PC-3 (cell line): Measurements from ENCODE around the gene C4orf33. TPM values are rescaled to one million over a fixed set of nuclear protein-coding genes. Genes with fewer than 3 reads are reported as not detected.

Experiments used
- ATAC-seq: fragments of 200-7000 bp; cut with Tn5 transposase; 2 replicates; pipeline ENCODE4 v1.9.1; 2020; ENCODE audit warnings: mild to moderate bottlenecking, moderate library complexity
- BruUV-seq: library from RNA; stranded (reverse); fragments of 400-500 nt; replicated peaks from 2 replicates; lab custom pipeline; 2021; lab: Mats Ljungman, UMichigan
- CTCF ChIA-PET: fragments of 300-600 bp; sonication (Branson Sonifier 250); formaldehyde crosslinking; loops from one replicate; lab custom pipeline; 2022; ENCODE audit warnings: antibody characterized with exemption; lab: Charles Lee
- POLR2A ChIA-PET: fragments of 300-600 bp; sonication (Branson Sonifier 250); formaldehyde crosslinking; loops from one replicate; lab custom pipeline; 2022; ENCODE audit warnings: antibody characterized with exemption; ENCODE audit not compliant: unreplicated experiment; lab: Charles Lee
- DNase-seq: peaks from one replicate; pipeline ENCODE4 v3.0.0-alpha.2; 2015
- H2AFZ ChIP-seq: fragments of 300-600 bp; sonication (generic); 2 replicates; pipeline ENCODE4 v1.6.0; 2016; ENCODE audit warnings: antibody characterized with exemption, low read length
- H3F3A ChIP-seq: fragments of 300-600 bp; sonication (generic); one replicate; pipeline ENCODE4 v1.6.0; 2017; ENCODE audit warnings: antibody characterized with exemption, low read length, control low read depth, mild to moderate bottlenecking; ENCODE audit not compliant: unreplicated experiment
- H3K27ac ChIP-seq: fragments of 300-600 bp; sonication (generic); 2 replicates; pipeline ENCODE4 v1.5.1; 2016; ENCODE audit warnings: mild to moderate bottlenecking, low read length
- H3K27me3 ChIP-seq: fragments of 300-600 bp; sonication (generic); 2 replicates; pipeline ENCODE4 v1.6.1; 2016; ENCODE audit warnings: low read length, mixed read lengths
- H3K36me3 ChIP-seq: fragments of 300-600 bp; sonication (generic); 2 replicates; pipeline ENCODE4 v1.6.1; 2016; ENCODE audit warnings: low read depth, mixed run types, low read length, mixed read lengths
- H3K4me1 ChIP-seq: fragments of 300-600 bp; sonication (generic); 2 replicates; pipeline ENCODE4 v1.5.1; 2016; ENCODE audit warnings: low read length; ENCODE audit not compliant: insufficient read depth
- H3K4me2 ChIP-seq: fragments of 300-600 bp; sonication (generic); 2 replicates; pipeline ENCODE4 v1.6.0; 2016; ENCODE audit warnings: low read length
- H3K4me3 ChIP-seq: fragments of 300-600 bp; sonication (generic); 2 replicates; pipeline ENCODE4 v1.5.1; 2016; ENCODE audit warnings: mild to moderate bottlenecking, low read length, mixed read lengths
- H3K79me2 ChIP-seq: fragments of 300-600 bp; sonication (generic); 2 replicates; pipeline ENCODE4 v1.6.1; 2017; ENCODE audit warnings: low read length, mixed read lengths
- H3K9ac ChIP-seq: fragments of 300-600 bp; sonication (generic); 2 replicates; pipeline ENCODE4 v1.6.0; 2016; ENCODE audit warnings: mild to moderate bottlenecking, low read length
- H3K9me2 ChIP-seq: fragments of 300-600 bp; sonication (generic); replicated peaks from 2 replicates; pipeline ENCODE4 v1.6.1; 2016; ENCODE audit warnings: mixed run types, low read length, mixed read lengths
- H3K9me3 ChIP-seq: fragments of 300-600 bp; sonication (generic); 2 replicates; pipeline ENCODE4 v1.6.1; 2016; ENCODE audit warnings: low read length, mixed read lengths
- H4K20me1 ChIP-seq: fragments of 300-600 bp; sonication (generic); 2 replicates; pipeline ENCODE4 v1.6.1; 2016; ENCODE audit warnings: low read length, mixed read lengths
- EZH2 ChIP-seq: fragments of 300-600 bp; sonication (generic); IDR thresholded peaks from one replicate; pipeline ENCODE4 v1.6.1; 2017; ENCODE audit warnings: antibody characterized with exemption, mild to moderate bottlenecking, low read length; ENCODE audit not compliant: unreplicated experiment
- EZH2phosphoT487 ChIP-seq: fragments of 300-600 bp; sonication (generic); IDR thresholded peaks from 2 replicates; pipeline ENCODE4 v1.6.1; 2018; ENCODE audit warnings: mild to moderate bottlenecking, antibody characterized with exemption, low read length, borderline replicate concordance
- intact Hi-C: fragments of 100-400 bp; cut with micrococcal nuclease; formaldehyde crosslinking; loops from 2 replicates; pipeline ENCODE4 v1.9.0; 2023
- total RNA-seq: library from RNA; depleted of rRNA; stranded (reverse); fragments of >200 nt; gene quantifications from 2 replicates; pipeline ENCODE4 v1.2.3, GENCODE V29; 2014
- TF ChIP-seq, protein P1 (sequence below): fragments of 300-600 bp; sonication (generic); conservative IDR thresholded peaks from 2 replicates; pipeline ENCODE4 v1.5.1; 2017; ENCODE audit warnings: antibody characterized with exemption, low read depth, mild to moderate bottlenecking, low read length

Gene C4orf33
- total RNA-seq, 1 experiment from 2014 or later = 2.8 TPM

DNA sequence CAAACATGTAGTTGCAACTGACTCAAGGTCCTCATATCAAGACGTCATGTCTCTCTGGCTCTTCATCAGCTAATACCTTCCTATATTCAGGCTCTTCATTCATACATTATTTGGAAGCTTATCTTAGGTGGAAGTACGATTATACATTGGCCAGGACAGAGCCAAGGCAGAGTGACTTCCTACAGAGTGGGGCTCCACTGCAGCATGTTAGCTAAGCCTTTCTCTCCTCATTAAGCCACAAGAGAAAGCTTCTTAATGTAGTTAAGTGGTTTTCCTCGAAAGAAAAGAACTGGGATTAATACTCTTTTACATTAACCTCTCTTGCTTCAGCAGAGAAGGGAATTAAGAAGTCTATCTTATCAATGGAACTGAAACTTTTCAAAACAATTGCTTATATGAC, 15.0 kb downstream of the C4orf33 start:
- Histone ChIP-seq H3K27ac (no peak overlapping the region), H3K4me1 (no peaks in the 10 kb centered on the region), H3F3A (no peaks in the 10 kb centered on the region), H3K4me3 (no peak overlapping the region), H3K79me2 (no peaks in the 10 kb centered on the region), H3K9me2 (no peaks in the 10 kb centered on the region), H3K4me2 (no peak overlapping the region), H3K9me3 (no peaks in the 10 kb centered on the region), H3K9ac (no peak overlapping the region), H3K36me3 (no peaks in the 10 kb centered on the region), H2AFZ (no peak overlapping the region), H3K27me3 (no peaks in the 10 kb centered on the region), H4K20me1 (no peaks in the 10 kb centered on the region)
- TF ChIP-seq EZH2phosphoT487 = no peak
- TF ChIP-seq, protein P1, sequence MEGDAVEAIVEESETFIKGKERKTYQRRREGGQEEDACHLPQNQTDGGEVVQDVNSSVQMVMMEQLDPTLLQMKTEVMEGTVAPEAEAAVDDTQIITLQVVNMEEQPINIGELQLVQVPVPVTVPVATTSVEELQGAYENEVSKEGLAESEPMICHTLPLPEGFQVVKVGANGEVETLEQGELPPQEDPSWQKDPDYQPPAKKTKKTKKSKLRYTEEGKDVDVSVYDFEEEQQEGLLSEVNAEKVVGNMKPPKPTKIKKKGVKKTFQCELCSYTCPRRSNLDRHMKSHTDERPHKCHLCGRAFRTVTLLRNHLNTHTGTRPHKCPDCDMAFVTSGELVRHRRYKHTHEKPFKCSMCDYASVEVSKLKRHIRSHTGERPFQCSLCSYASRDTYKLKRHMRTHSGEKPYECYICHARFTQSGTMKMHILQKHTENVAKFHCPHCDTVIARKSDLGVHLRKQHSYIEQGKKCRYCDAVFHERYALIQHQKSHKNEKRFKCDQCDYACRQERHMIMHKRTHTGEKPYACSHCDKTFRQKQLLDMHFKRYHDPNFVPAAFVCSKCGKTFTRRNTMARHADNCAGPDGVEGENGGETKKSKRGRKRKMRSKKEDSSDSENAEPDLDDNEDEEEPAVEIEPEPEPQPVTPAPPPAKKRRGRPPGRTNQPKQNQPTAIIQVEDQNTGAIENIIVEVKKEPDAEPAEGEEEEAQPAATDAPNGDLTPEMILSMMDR = no peak
- no peak for TF ChIP-seq EZH2
- no peak for ATAC-seq
- BruUV-seq = no TSS peak
- ChIA-PET POLR2A (no interaction called here), CTCF (no interaction called here)
- no peak for DNase-seq
- intact Hi-C loops = no loop called here

DNA sequence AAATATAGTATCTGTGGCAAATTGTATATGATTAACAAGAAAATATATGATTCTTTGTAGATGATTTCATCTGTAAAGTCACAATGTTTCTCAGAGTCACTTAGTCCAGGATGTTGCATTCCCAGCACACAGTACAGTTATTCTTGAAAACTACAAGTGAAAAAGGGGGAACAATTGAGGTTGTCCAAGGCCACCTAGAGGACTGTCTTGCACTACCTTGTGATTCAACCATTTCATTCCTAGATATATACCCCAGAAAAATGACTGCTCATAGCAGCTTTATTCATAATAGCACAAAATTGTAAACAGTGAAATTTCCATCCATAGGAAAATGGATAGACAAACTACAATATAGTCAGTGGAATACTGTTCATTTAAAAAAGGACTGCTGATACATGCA, 16.0 kb downstream of the C4orf33 start:
- Histone ChIP-seq H3K9me2 (no peaks in the 10 kb centered on the region), H3K9me3 (no peaks in the 10 kb centered on the region), H4K20me1 (no peaks in the 10 kb centered on the region), H3K27ac (no peak overlapping the region), H3K9ac (no peak overlapping the region), H3K4me3 (no peak overlapping the region), H3K27me3 (no peaks in the 10 kb centered on the region), H3K4me1 (no peaks in the 10 kb centered on the region), H3K36me3 (no peaks in the 10 kb centered on the region), H3K79me2 (no peaks in the 10 kb centered on the region), H3F3A (no peaks in the 10 kb centered on the region), H3K4me2 (no peak overlapping the region), H2AFZ (no peak overlapping the region)
- ATAC-seq (no peak), DNase-seq (no peak)
- ChIA-PET POLR2A (no interaction called here), CTCF (no interaction called here)
- intact Hi-C loops = no loop called here
- TF ChIP-seq, protein P1 = no peak
- TF ChIP-seq EZH2 = no peak
- no peak for TF ChIP-seq EZH2phosphoT487
- no TSS peak for BruUV-seq

DNA sequence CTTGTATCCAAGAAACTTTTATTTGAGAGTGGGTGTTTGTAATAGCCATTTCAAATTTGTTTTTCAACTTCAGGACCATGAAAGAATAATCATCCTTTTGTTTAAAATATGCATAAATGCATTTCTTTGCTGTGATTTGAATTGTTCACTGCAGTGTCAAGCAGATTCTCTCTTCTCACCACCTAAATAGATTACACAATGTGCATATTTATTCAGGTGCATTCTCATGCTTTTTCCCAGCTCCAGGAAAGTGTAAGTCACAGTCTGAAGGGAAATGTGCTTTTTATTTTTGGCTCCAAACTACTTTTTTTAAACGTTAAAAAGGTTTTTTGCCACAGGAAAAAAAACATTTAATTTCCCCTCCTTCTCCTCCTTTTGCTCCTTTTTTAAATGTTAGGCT, 17.5 kb downstream of the C4orf33 start:
- Histone ChIP-seq H3K4me2 (no peak overlapping the region), H3K9me2 (no peaks in the 10 kb centered on the region), H3K79me2 (no peaks in the 10 kb centered on the region), H3K27ac (no peak overlapping the region), H3F3A (no peaks in the 10 kb centered on the region), H3K36me3 (no peaks in the 10 kb centered on the region), H3K4me1 (no peaks in the 10 kb centered on the region), H3K4me3 (no peak overlapping the region), H4K20me1 (no peaks in the 10 kb centered on the region), H3K9ac (no peak overlapping the region), H2AFZ (no peak overlapping the region), H3K27me3 (no peaks in the 10 kb centered on the region), H3K9me3 (no peaks in the 10 kb centered on the region)
- ChIA-PET POLR2A (interaction anchor here (0.5 kb wide), 1 partner anchor 20 kb away, joined by 5 read pairs; the partner anchor contains the start of gene SCLT1), CTCF (no interaction called here)
- no TSS peak for BruUV-seq
- intact Hi-C loops = no loop called here
- DNase-seq = no peak
- TF ChIP-seq EZH2 = no peak
- TF ChIP-seq EZH2phosphoT487 = no peak
- TF ChIP-seq, protein P1 = no peak
- ATAC-seq = no peak
